ENCODE measurements around the gene SSUH2.

The SSUH2 gene

GRCh38 chr3:8621141-8621540 lies 23.5 kb downstream of the SSUH2 start:
- in situ Hi-C loops (cut with HindIII; ENCODE audit: low sequenced_read_pairs), result no loop called here

DNA sequence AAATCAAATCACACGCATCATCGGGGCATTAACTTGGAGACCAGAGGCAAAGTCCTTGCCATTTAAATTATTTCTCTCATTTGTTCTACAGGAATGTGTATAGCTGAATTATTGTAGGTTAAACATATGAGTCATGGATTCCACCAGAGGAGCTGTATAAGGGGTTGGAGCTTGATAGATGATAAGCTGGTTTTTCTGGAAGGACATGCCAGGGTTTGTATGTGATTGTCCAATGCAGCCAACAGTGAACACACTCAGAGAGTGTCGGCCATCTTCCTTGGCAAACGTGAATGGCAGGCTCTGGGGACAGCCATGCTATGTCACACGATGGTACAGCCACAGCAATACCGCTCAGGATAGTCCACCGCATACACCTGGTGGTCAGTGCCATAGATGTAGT lies 25.1 kb downstream of the SSUH2 start:
- in situ Hi-C loops (cut with HindIII; ENCODE audit: low sequenced_read_pairs), result no loop called here

- in situ Hi-C loops (cut with HindIII; ENCODE audit: low sequenced_read_pairs), result no loop called here
Observed at GRCh38 chr3:8618950-8619349, 25.6 kb downstream of the SSUH2 start.

DNA sequence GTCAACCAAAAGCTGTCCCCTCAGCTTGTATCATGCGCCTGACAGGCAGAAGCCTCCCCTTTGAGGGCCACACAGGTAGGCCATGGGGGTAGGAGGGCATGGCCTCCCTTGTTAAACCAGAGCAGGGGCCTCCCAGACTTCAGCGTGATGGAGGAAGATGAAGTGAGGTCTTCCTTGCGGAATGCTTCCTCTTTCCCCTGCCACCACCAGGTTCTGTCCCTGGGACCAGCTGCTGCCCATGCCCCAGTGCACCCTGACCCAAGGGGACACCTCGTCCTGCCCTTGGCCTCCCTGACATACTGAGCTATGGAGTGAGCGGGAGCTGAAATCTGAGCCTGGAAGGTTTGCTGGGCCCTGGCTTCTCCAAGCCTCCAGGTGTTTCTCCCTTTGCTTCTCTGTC lies 26.7 kb downstream of the SSUH2 start:
- in situ Hi-C loops (cut with HindIII; ENCODE audit: low sequenced_read_pairs), result no loop called here

DNA sequence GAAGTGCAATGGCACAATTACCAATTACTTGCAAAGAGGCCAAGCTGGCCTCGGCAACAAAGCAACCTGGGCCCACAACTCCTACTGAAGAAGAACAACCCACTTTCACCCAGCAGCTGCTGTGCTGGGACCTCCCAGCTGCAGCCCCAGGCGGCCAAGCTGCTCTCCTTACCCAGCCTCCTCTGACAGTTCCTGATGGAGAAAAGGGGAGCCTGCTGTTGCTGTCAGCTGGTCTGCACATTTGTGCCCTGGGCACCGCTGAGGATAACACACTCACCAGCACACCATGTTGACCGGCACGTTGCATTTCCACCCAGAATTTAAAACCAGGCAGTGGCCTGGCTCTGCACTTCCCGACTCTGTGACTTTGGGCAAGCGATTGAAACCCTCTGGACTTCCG lies 33.6 kb downstream of the SSUH2 start:
- in situ Hi-C loops (cut with HindIII; ENCODE audit: low sequenced_read_pairs), result no loop called here

DNA sequence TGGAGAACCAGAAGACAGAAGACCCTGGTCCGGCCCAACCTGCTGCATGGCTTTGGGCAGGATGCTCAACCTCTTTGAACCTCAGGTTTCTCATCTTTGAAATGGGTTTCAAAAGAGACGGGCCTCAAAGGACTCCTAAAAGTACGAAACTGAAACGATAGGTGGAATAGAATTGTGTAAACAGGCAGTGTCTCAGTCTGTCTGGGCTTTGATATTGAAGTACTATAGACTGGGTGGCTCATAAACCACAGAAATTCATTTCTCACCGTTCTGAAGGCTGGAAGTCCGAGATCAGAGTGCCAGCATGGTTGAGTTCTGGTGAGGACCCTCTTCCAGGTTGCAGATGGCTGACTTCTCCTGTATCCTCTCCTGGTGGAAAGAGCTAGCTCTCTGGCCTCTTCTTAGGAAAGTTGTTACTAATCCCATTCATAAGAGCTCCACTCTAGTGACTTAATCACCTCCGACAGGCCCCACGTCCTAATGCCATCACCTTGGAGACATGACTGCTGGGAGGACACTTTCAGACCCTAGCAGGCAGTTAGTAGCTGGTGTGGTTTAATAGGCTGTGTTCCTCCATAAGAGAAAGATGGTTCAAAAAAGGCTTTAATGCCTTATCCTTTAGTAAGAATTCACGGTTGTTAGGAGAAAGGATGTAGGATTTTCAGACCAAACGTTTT lies 35.7 kb downstream of the SSUH2 start:
- in situ Hi-C loops (cut with HindIII; ENCODE audit: low sequenced_read_pairs), result no loop called here

- in situ Hi-C loops (cut with HindIII; ENCODE audit: low sequenced_read_pairs), result no loop called here
Observed at GRCh38 chr3:8608041-8608790, 36.4 kb downstream of the SSUH2 start.

- in situ Hi-C loops (cut with HindIII; ENCODE audit: low sequenced_read_pairs), result no loop called here
Observed at GRCh38 chr3:8607234-8608040, 37.2 kb downstream of the SSUH2 start.

DNA sequence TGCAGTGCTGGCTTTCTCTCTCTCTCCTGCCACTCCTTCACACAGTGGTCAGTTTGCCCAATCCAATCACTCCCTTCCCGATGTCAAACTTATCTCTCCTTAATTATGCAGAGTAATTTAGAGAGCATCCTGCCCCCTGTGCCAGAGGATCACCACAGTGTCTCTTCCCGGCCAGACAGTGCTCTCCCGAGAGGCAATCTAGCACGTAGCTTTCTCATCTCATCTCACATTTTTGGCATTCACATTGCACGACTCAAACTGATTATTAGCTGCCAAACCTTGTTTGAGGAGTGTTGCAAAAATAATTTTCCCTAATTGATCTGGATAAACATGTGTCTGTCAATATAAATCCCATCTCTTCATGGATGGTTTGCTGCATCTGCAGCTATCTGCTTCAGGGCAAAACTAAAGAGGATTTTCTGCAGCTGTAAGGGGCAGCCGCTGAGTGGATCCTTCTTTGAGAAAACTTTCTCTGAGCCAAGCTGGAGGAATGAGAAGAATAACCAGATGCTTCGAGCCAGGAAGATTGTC lies 37.8 kb downstream of the SSUH2 start:
- in situ Hi-C loops (cut with HindIII; ENCODE audit: low sequenced_read_pairs), result no loop called here

DNA sequence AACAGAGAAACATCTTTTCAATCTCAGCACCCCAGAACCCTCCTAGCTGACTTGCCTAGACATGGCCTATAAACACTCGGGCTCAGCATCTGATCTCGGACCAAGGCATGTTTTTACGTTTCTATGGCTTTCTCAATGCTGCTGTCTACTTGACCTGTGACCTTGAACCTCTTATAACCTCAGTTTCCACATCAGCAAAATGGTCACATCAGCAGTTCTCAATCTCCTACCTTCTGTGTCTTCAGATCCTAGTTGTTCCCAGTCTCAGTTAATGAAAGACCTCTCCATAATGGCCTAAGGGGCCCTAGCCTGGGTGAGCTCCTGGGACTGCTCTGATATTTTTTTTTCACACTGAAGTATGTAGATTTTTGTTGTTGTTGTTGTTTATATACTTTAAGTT lies 39.6 kb downstream of the SSUH2 start:
- in situ Hi-C loops (cut with HindIII; ENCODE audit: low sequenced_read_pairs), result no loop called here

- in situ Hi-C loops (cut with HindIII; ENCODE audit: low sequenced_read_pairs), result no loop called here
Observed at GRCh38 chr3:8604006-8604405, 40.6 kb downstream of the SSUH2 start.

DNA sequence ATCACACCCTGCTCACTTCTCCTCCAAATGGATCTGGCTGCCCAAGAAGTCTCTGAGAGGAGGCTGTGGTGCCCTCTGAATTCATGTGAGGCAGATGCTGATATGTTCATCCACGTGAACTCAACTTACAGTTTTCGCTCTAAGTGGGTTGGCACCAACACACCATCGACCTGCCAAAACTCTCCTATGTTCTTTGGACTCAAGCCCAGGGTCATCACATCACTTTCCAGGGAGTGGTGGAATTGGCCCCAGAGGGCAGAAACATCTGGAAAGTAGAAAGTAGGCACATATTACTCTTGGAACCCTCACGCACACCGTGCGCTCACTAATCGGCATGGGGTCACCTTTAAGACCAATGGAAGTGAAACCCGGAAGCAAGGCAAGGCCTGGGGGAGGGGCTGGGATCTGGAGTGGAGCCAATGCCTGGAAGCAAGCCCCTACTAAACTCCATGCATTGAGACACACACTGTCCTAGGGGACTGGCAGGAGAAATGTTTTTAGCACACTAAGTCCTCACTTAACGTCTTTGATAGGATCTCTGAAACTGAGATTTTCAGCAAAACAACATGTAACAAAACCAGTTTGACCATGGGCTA lies 41.4 kb downstream of the SSUH2 start:
- in situ Hi-C loops (cut with HindIII; ENCODE audit: low sequenced_read_pairs), result no loop called here

GRCh38 chr3:8600457-8600856 lies 44.1 kb downstream of the SSUH2 start:
- in situ Hi-C loops (cut with HindIII; ENCODE audit: low sequenced_read_pairs), result no loop called here

DNA sequence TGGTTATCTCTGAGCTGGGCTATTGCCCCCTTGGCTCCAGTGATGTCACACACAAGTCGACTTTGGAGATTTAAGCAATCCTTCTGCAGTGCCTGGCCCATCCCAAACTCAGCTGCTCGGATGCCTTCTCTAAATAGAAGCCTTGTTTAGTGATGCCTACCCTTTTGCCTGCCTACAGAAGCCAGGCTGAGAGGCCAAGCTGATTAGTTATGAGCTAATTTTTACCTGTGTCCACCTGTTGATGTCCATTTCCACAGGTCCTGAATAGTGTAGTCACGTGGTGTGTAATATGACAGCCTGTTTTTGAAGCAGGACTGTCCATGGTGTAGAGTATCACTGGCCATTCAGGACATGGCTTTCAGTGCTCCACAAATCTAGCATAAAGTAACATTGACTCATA lies 45.5 kb downstream of the SSUH2 start:
- in situ Hi-C loops (cut with HindIII; ENCODE audit: low sequenced_read_pairs), result no loop called here

DNA sequence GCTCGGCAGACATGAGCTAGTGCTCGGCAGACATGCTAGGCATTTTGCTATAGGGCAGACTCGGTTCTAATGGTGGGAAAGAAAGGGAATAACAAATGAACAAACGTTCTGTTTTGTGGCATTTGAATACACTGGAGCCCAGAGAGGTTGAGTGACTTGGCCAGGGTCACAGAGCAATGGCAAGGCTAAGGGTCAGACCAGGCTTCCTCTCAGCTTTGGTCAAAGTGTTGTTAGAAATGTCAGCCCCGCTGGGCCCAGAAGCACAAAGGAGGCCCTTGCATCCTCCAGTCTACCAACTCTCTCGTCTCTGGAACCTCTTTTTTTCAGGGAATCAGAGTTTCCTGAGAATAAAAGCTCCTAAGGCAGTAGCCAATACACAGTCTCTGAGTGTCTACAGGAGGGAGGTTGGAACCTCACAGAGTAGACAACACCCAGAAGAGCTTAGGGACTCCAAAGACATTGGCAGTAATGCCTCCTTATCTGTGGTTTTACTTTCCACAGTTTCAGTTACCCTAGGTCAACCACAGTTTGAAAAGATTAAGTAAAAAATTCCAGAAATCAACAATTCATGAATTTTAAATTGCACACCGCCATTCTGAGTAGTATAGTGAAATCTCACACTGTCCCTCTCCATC lies 47.3 kb downstream of the SSUH2 start:
- in situ Hi-C loops (cut with HindIII; ENCODE audit: low sequenced_read_pairs), result no loop called here

DNA sequence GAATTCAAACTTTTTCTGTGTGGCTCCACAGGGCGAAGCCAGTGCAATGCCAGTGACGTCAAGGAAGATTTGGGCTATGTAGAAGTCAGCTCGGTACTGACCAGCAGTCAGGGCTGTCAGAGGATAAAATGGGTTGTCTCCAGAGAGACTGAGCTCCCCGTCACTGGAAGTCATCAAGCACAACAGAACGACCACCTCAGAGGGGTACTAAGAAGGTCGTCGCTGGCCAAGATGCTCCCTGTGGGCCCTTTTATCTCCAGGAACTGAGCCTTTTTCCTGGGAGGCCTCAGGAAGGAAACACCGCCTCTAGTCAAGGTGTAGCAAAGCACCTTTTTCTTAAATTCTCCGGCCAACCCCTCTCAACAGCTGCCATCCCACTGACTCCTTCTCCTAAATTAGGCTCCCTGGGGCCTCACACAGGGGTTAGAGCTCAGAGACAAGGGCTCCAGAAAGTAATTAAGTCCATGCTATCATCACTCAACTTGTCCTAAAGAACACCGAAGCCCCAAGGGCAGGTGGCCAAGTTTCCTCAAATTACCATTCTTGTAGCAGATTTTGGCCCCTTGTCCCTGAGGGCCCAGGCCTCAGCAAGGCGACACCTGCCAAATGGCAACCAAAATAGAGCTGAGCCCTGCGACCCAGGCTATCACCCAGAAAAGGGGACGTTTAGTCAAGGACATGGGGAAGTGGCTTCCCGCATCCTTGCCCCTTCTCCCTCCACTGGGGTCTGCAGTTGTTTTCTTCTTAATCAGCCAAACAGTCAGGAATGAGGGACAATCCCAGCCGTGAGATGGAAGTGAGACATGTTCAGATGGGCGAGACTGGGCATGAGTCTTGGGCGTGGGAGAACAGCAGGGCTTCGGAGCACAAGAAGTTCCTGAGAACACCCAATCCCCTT lies 48.0 kb downstream of the SSUH2 start:
- in situ Hi-C loops (cut with HindIII; ENCODE audit: low sequenced_read_pairs), result no loop called here

GRCh38 chr3:8595695-8596115 lies 48.9 kb downstream of the SSUH2 start:
- in situ Hi-C loops (cut with HindIII; ENCODE audit: low sequenced_read_pairs), result no loop called here

- in situ Hi-C loops (cut with HindIII; ENCODE audit: low sequenced_read_pairs), result no loop called here
Observed at GRCh38 chr3:8595252-8595651, 49.3 kb downstream of the SSUH2 start.

GRCh38 chr3:8593021-8593827 lies 51.4 kb downstream of the SSUH2 start:
- in situ Hi-C loops (cut with HindIII; ENCODE audit: low sequenced_read_pairs), result no loop called here
